ENCODE results near the gene RAPH1.

- TF ChIP-seq, protein P1, sequence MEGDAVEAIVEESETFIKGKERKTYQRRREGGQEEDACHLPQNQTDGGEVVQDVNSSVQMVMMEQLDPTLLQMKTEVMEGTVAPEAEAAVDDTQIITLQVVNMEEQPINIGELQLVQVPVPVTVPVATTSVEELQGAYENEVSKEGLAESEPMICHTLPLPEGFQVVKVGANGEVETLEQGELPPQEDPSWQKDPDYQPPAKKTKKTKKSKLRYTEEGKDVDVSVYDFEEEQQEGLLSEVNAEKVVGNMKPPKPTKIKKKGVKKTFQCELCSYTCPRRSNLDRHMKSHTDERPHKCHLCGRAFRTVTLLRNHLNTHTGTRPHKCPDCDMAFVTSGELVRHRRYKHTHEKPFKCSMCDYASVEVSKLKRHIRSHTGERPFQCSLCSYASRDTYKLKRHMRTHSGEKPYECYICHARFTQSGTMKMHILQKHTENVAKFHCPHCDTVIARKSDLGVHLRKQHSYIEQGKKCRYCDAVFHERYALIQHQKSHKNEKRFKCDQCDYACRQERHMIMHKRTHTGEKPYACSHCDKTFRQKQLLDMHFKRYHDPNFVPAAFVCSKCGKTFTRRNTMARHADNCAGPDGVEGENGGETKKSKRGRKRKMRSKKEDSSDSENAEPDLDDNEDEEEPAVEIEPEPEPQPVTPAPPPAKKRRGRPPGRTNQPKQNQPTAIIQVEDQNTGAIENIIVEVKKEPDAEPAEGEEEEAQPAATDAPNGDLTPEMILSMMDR (conservative IDR thresholded peaks at IDR 0.05), result no peak
- TF ChIP-seq EZH2 (IDR thresholded peaks at IDR 0.05; ENCODE audit: low read depth), result no peak
These were observed 44.6 kb upstream of the RAPH1 start for GRCh38 chr2:203579730-203580129.
